Glutamatergic neuron (in vitro differentiated cells): ENCODE data around the gene STPG3. TPM values are rescaled to one million over a fixed set of nuclear protein-coding genes. Genes with fewer than 3 reads are reported as not detected.

Experiments
- DNase-seq: peaks from one replicate; pipeline ENCODE4 v3.0.0; 2022
- H3K27ac Mint-ChIP-seq: one replicate; pipeline ENCODE4 v1.8.0; 2020; ENCODE audit warnings: mild to moderate bottlenecking, mixed read lengths, inconsistent platforms; ENCODE audit not compliant: unreplicated experiment
- H3K27me3 Mint-ChIP-seq: one replicate; pipeline ENCODE4 v1.8.0; 2020; ENCODE audit warnings: mild to moderate bottlenecking, moderate library complexity, mixed read lengths, inconsistent platforms; ENCODE audit not compliant: unreplicated experiment
- H3K36me3 Mint-ChIP-seq: one replicate; pipeline ENCODE4 v1.8.0; 2020; ENCODE audit warnings: mild to moderate bottlenecking, mixed read lengths, inconsistent platforms; ENCODE audit not compliant: unreplicated experiment
- H3K4me1 Mint-ChIP-seq: one replicate; pipeline ENCODE4 v1.8.0; 2020; ENCODE audit warnings: mild to moderate bottlenecking, low read depth, mixed read lengths, inconsistent platforms; ENCODE audit not compliant: unreplicated experiment
- H3K4me3 Mint-ChIP-seq: one replicate; pipeline ENCODE4 v1.8.0; 2020; ENCODE audit warnings: mild to moderate bottlenecking, mixed read lengths, inconsistent platforms; ENCODE audit not compliant: unreplicated experiment
- H3K9me3 Mint-ChIP-seq: one replicate; pipeline ENCODE4 v1.8.0; 2020; ENCODE audit warnings: mild to moderate bottlenecking, moderate library complexity, mixed read lengths, inconsistent platforms; ENCODE audit not compliant: unreplicated experiment
- CTCF ChIP-seq: fragments of 200-600 bp; sonication (generic); IDR thresholded peaks from one replicate; pipeline ENCODE4 v1.5.0; 2021; ENCODE audit not compliant: partially characterized antibody, unreplicated experiment
- total RNA-seq: library from RNA; stranded (reverse); fragmentation: NEBNext Ultra II Directional; extraction: Animal tissue kit (Norgen Biotek cat#: 25700); gene quantifications from one replicate; pipeline ENCODE4 v1.2.1, GENCODE V29; 2021; ENCODE audit not compliant: unreplicated experiment

STPG3 gene
- total RNA-seq, 1 donor from 2014 or later, result not detected

DNA sequence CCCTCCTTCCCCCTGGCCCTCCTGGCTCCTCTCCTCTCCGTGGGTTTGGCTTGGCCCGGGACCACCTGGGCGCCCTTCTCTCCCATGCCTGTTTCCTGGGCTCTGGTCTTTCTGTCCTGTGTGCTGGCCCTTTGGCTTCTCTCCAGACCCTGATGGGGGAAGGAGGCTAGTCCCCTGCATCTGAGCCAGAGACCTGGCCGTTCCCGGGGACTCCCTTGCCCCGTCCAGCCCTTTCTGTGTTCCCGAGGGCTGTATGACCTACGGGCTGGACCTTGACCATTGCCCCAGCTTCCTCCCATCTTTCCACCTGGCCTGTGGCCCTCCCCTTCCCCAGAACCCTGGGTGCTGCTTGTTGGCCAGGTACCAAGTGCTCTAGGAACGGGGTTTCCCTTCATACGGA lies 12.4 kb downstream of the STPG3 start:
- H3K4me3 Mint-ChIP-seq, result no peak overlapping the region
- H3K36me3 Mint-ChIP-seq, result no peaks in the 10 kb centered on the region
- TF ChIP-seq CTCF, result no peak

DNA sequence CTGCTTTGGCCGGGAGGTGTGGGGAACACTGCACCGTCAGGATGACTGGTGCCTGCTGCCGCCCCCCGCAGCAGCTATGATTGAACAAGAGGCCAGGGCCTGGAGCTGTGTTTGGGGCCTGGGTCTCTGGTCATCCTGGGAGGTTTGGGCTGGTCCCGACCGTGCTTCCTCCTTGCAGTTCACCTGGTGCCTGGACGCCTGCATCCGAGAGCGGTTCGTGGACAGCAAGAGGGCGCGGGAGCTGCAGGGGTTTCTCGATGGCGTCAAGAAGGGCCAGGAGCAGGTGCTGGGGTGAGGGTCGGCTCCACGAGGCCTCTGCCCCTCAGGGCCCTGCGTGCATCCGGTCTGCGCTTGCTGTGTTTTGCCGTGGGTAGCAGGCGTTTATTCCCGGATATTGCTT lies 13.0 kb downstream of the STPG3 start:
- no peak for DNase-seq
- no peak overlapping the region for H3K4me3 Mint-ChIP-seq
- peaks cover 7% of the 10 kb centered on the region for H3K9me3 Mint-ChIP-seq
- H3K27ac Mint-ChIP-seq, result no peak overlapping the region
- H3K36me3 Mint-ChIP-seq, result no peaks in the 10 kb centered on the region
- no peak for TF ChIP-seq CTCF
- no peaks in the 10 kb centered on the region for H3K4me1 Mint-ChIP-seq
- H3K27me3 Mint-ChIP-seq, result peaks cover 3% of the 10 kb centered on the region

More for the DNA sequence above, 12.4 kb downstream of the STPG3 start:
- Mint-ChIP-seq H3K9me3 (peaks cover 6% of the 10 kb centered on the region), H3K27ac (no peak overlapping the region), H3K4me1 (no peaks in the 10 kb centered on the region), H3K27me3 (peaks cover under 1% of the 10 kb centered on the region)
- DNase-seq, result no peak

GRCh38 chr9:137265496-137266161 lies 14.5 kb downstream of the STPG3 start:
- Mint-ChIP-seq H3K36me3 (no peaks in the 10 kb centered on the region), H3K4me1 (no peaks in the 10 kb centered on the region), H3K27me3 (peaks cover 3% of the 10 kb centered on the region), H3K27ac (no peak overlapping the region), H3K4me3 (no peak overlapping the region), H3K9me3 (peaks cover 7% of the 10 kb centered on the region)
- DNase-seq, result no peak
- no peak for TF ChIP-seq CTCF

DNA sequence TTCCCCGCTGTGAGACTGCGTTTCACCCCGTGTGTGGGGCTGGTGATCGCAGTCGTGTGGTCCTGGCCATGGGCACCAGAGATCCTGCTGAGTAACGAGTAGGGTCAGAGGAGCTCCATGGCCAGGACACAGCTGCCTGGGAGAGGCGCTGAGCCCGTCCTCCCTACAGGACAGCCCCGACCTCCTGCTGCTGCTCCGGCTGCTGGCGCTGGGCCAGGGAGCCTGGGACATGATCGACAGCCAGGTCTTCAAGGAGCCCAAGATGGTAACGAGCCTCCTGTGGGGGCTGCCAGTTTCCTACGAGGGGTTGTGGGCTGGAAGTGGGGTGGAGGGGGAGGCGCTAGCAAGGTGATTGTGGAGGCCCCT lies 15.1 kb downstream of the STPG3 start:
- Mint-ChIP-seq H3K36me3 (no peaks in the 10 kb centered on the region), H3K4me3 (no peak overlapping the region), H3K9me3 (peaks cover 7% of the 10 kb centered on the region)

More for the DNA sequence above, 15.1 kb downstream of the STPG3 start:
- H3K27me3 Mint-ChIP-seq, result peaks cover 3% of the 10 kb centered on the region
- H3K4me1 Mint-ChIP-seq, result no peaks in the 10 kb centered on the region
- no peak for TF ChIP-seq CTCF
- no peak for DNase-seq
- H3K27ac Mint-ChIP-seq, result no peak overlapping the region
